IPS DF 6.9 (cell line): ENCODE measurements around the gene NRIP3.

Experiments used
- DNase-seq: peaks from one replicate; pipeline ENCODE4 v3.0.0-alpha.2; 2013; ENCODE audit warnings: low read depth, low spot score
- H3K27ac ChIP-seq: one replicate; pipeline ENCODE4 v1.5.1; 2013; ENCODE audit warnings: low read length, control low read depth
- H3K27me3 ChIP-seq: 2 replicates; pipeline ENCODE4 v1.6.1; 2013; ENCODE audit warnings: mild to moderate bottlenecking, low read length; ENCODE audit not compliant: control insufficient read depth, insufficient read depth
- H3K36me3 ChIP-seq: 2 replicates; pipeline ENCODE4 v1.6.1; 2013; ENCODE audit warnings: low read length; ENCODE audit not compliant: control insufficient read depth, insufficient read depth
- H3K4me1 ChIP-seq: 2 replicates; pipeline ENCODE4 v1.6.1; 2013; ENCODE audit warnings: low read length; ENCODE audit not compliant: control insufficient read depth, insufficient read depth
- H3K4me3 ChIP-seq: 2 replicates; pipeline ENCODE4 v1.5.1; 2013; ENCODE audit warnings: mild to moderate bottlenecking, low read length
- H3K9me3 ChIP-seq: 2 replicates; pipeline ENCODE4 v1.6.1; 2013; ENCODE audit warnings: low read length, inconsistent platforms; ENCODE audit not compliant: control insufficient read depth, insufficient read depth
- WGBS: extraction: QIAGEN DNeasy Blood & Tissue Kit; methylation state at CpG from one replicate; pipeline ENCODE4 v1.1.7; 2013; ENCODE audit warnings: mixed read lengths, missing lambda C conversion rate; ENCODE audit not compliant: insufficient read length, insufficient coverage; 5-methylcytosine and 5-hydroxymethylcytosine counted together

The NRIP3 gene

GRCh38 chr11:9038541-9038940 lies 34.7 kb upstream of the NRIP3 start:
- no peak overlapping the region for H3K27ac ChIP-seq
- no CpG with 5 or more reads among the region's 3 CpGs for whole genome bisulfite sequencing

GRCh38 chr11:9037963-9038362 lies 34.2 kb upstream of the NRIP3 start:
- no peak for DNase-seq
- Histone ChIP-seq H3K27me3 (0 out of 2 replicates have a peak, but pooled peaks cover 2% of the 10 kb centered on the region), H3K4me3 (no peak overlapping the region), H3K4me1 (0 out of 2 replicates have a peak, but pooled peaks cover 2% of the 10 kb centered on the region), H3K36me3 (no peaks in the 10 kb centered on the region), H3K9me3 (no peaks in the 10 kb centered on the region), H3K27ac (no peak overlapping the region)
- WGBS: no CpG with 5 or more reads among the region's 1 CpG

More at GRCh38 chr11:9038541-9038940, 34.7 kb upstream of the NRIP3 start:
- Histone ChIP-seq H3K4me3 (no peak overlapping the region), H3K9me3 (no peaks in the 10 kb centered on the region), H3K4me1 (0 out of 2 replicates have a peak, but pooled peaks cover 2% of the 10 kb centered on the region), H3K36me3 (no peaks in the 10 kb centered on the region), H3K27me3 (0 out of 2 replicates have a peak, but pooled peaks cover 2% of the 10 kb centered on the region)
- DNase-seq: no peak

DNA sequence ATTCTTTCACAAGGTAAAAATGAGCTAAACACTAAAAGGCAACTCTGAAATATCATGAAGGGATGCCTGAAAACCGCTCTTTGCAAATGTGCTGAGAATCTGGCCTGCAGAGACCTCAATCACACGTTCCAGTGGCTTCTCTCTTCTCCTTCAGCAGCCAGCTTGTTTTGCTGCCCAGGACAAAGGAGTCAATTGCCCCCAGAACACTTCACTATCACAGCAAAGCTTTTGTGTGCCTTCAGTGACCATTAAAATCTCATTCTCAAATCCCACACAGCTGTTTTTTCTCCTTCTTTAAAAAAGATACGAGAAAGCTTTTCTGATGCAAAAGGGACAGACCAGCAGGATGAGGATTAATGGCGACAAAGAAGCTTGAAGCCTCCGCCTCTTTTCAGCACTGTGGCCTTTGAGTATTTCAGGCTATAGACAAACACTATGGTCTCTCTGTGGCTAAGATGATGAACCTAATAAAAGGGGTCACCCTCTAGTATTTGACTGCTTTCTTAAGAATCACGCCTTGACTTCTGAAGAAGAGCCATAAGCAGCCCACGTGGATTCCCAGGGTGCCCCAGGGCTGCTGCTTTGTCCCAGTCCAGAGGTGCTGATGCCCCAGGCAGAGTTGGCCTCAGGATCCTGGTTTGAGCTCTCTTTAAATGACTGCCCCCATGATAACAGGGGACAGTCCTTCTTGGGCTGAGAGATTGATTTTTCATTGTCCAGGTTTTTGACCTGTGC lies 33.4 kb upstream of the NRIP3 start:
- H3K27ac ChIP-seq: no peak overlapping the region

DNA sequence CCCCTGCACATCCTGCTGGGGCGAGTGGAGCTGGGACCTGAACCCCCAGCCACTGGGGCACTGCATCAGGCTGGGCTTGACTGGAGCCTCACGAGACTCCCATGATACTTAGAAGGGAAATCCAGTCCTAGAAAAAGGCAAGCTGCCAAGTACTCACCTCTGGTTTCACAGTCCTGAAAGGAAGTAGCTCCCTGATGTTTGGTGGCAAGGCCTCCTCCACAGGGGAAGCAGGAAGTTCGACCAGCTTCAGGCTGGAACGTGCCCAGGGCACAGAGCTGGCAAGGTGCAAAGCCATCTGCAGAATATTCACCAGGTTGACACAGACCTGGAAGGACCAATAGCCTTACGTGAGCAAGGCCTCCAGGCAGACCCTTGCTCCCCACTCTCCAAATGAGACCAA lies 26.8 kb upstream of the NRIP3 start:
- Histone ChIP-seq H3K4me3 (no peak overlapping the region), H3K27ac (no peak overlapping the region), H3K9me3 (no peaks in the 10 kb centered on the region), H3K27me3 (no peaks in the 10 kb centered on the region), H3K4me1 (no peaks in the 10 kb centered on the region), H3K36me3 (no peaks in the 10 kb centered on the region)
- WGBS: no CpG with 5 or more reads among the region's 5 CpGs
- DNase-seq: no peak

More for the DNA sequence above, 33.4 kb upstream of the NRIP3 start:
- Histone ChIP-seq H3K9me3 (no peaks in the 10 kb centered on the region), H3K4me3 (no peak overlapping the region), H3K4me1 (0 out of 2 replicates have a peak, but pooled peaks cover 2% of the 10 kb centered on the region), H3K27me3 (0 out of 2 replicates have a peak, but pooled peaks cover 2% of the 10 kb centered on the region), H3K36me3 (no peaks in the 10 kb centered on the region)
- no peak for DNase-seq
- no CpG with 5 or more reads among the region's 7 CpGs for WGBS

DNA sequence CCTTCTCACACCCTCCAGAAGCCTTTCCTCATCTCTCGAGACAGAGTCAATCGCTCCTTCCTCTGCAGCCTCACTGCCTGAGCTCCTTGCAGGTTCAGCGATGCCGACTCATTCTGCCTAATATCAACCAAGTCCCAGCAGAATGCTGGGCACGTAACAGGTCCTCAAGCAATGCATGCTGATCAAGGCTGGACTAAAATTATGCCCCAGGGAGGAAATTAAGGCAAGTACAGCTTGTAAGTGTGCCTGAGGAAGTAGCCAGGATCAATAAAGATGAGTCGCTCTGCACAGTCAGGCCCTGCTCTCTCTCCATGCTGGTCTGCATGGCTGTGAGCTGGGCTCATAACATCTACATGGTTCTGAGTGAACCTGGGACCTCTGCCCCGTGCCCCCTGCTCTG lies 25.6 kb upstream of the NRIP3 start:
- H3K36me3 ChIP-seq: no peaks in the 10 kb centered on the region
- 100% methylated on average over 2 of the region's 7 CpGs for WGBS
- H3K4me3 ChIP-seq: no peak overlapping the region
- no peaks in the 10 kb centered on the region for H3K4me1 ChIP-seq
- DNase-seq: no peak
- no peak overlapping the region for H3K27ac ChIP-seq
- no peaks in the 10 kb centered on the region for H3K9me3 ChIP-seq
- no peaks in the 10 kb centered on the region for H3K27me3 ChIP-seq

DNA sequence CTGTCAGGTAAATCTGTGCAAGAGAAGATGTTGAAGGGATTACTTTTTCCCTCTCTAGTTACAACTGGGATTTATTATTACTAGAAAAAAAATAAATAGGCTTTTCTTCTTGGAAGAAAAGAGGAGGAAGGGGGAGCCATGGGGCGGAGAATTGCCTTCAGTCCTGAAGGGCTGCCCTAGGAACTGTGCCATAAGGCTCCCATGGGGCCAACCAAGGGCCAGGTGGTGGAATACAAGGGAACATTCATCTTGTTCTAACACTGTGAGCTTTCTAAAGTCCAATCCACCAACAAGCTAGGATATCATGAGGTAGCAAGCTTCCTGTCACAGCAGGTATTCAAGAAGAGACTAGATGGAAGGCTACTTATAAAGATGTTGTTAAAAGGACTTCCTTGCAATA lies 24.8 kb upstream of the NRIP3 start:
- no CpG with 5 or more reads among the region's 1 CpG for WGBS
- DNase-seq: no peak
- Histone ChIP-seq H3K4me3 (no peak overlapping the region), H3K27me3 (no peaks in the 10 kb centered on the region), H3K36me3 (no peaks in the 10 kb centered on the region), H3K27ac (no peak overlapping the region), H3K4me1 (no peaks in the 10 kb centered on the region), H3K9me3 (no peaks in the 10 kb centered on the region)

- H3K36me3 ChIP-seq: no peaks in the 10 kb centered on the region
- H3K4me3 ChIP-seq: no peak overlapping the region
- no peaks in the 10 kb centered on the region for H3K4me1 ChIP-seq
- no peak overlapping the region for H3K27ac ChIP-seq
- WGBS: no CpG with 5 or more reads among the region's 9 CpGs
- H3K9me3 ChIP-seq: no peaks in the 10 kb centered on the region
- no peaks in the 10 kb centered on the region for H3K27me3 ChIP-seq
- no peak for DNase-seq
Measured at GRCh38 chr11:9025101-9025850, 21.5 kb upstream of the NRIP3 start.

DNA sequence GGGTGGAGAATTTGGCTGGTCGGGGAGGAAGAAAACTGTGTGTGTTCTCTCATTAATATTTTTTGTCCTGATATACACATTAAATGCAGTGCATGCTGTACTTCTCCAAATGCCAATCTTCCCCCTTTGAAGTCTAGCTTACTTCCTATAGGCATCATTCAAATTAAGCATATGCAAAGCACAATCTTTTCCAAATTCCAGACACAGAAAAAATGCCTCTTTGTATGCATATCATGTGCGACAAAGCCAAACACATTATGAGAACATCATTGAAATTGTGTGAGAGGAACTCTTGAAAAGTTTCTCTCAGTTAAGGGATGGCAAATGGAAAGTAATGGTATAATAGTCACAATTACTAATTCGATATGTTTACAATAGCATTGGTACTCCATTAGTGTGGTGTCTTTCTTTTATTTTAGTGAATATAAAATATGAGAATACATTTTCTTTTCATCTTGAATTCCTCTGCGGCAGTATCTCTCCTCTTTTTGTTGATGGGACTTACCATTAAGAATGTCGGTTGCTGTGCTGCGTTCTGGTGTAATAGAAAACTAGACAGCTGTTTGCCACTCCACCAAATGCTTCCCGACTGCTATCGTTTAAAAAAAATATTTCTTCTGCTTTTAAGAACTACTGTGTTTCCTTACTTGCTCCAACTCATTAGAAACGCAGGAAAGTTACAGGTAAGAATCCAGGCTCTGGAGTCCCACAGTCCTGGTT lies 19.3 kb upstream of the NRIP3 start:
- Histone ChIP-seq H3K4me1 (no peaks in the 10 kb centered on the region), H3K27me3 (no peaks in the 10 kb centered on the region), H3K9me3 (no peaks in the 10 kb centered on the region), H3K4me3 (no peak overlapping the region), H3K36me3 (no peaks in the 10 kb centered on the region), H3K27ac (no peak overlapping the region)
- no peak for DNase-seq
- WGBS: no CpG with 5 or more reads among the region's 9 CpGs

- no peaks in the 10 kb centered on the region for H3K9me3 ChIP-seq
- DNase-seq: no peak
- no peak overlapping the region for H3K27ac ChIP-seq
- H3K27me3 ChIP-seq: no peaks in the 10 kb centered on the region
- H3K4me3 ChIP-seq: no peak overlapping the region
- no CpG with 5 or more reads among the region's 8 CpGs for WGBS
- no peaks in the 10 kb centered on the region; the same call in 1 of the 2 replicates for H3K4me1 ChIP-seq
- no peaks in the 10 kb centered on the region for H3K36me3 ChIP-seq
Measured at GRCh38 chr11:9020916-9021315, 17.1 kb upstream of the NRIP3 start.

DNA sequence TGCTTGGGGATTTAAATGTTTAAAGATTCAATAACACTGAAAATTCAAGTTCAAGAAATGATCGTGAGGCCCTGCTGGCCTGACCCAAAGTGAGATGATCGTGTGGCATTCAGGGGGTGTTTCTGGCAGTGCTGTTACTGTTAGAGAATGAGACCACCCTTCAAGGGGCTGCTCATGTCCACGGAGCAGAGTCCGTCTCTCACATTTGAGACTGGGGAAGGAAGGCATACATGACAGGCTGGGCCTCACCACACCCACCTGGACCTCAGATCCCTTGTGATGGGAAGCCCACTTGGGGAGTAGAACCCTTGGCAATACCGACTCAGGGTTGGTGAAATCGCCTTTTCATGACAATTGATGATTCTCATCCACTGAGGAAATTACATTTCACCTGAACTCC lies 16.1 kb upstream of the NRIP3 start:
- no peaks in the 10 kb centered on the region; the same call in 1 of the 2 replicates for H3K4me1 ChIP-seq
- H3K36me3 ChIP-seq: no peaks in the 10 kb centered on the region
- H3K9me3 ChIP-seq: no peaks in the 10 kb centered on the region
- no peaks in the 10 kb centered on the region for H3K27me3 ChIP-seq
- no peak for DNase-seq
- H3K27ac ChIP-seq: no peak overlapping the region
- H3K4me3 ChIP-seq: no peak overlapping the region
- no CpG with 5 or more reads among the region's 6 CpGs for WGBS
